HL-60 (cell line): ENCODE data around the gene LIPN.

ENCODE experiments used
- DNase-seq, 2 experiments: peaks; one replicate each; pipeline ENCODE4 v3.0.0-alpha.2; 2010 to 2020; ENCODE audit warnings: low read depth in 1 of 2, low spot score in 1 of 2
- H3K27ac ChIP-seq: fragments of 250-450 bp; sonication (Bioruptor Pico); replicated peaks from 2 replicates; pipeline ENCODE4 v1.5.1; 2020; ENCODE audit warnings: mild to moderate bottlenecking, moderate library complexity
- H3K27me3 ChIP-seq: fragments of 250-450 bp; sonication (Bioruptor Pico); 2 replicates; pipeline ENCODE4 v1.5.1; 2021; ENCODE audit warnings: mild to moderate bottlenecking, moderate library complexity; ENCODE audit not compliant: insufficient read depth, poor library complexity, severe bottlenecking
- H3K4me3 ChIP-seq: replicated peaks from 2 replicates; pipeline ENCODE4 v1.5.1; 2011; ENCODE audit warnings: mild to moderate bottlenecking, control low read depth, low read length; ENCODE audit not compliant: insufficient read depth
- CTCF ChIP-seq: IDR thresholded peaks from one replicate; pipeline ENCODE4 v1.5.1; 2011; ENCODE audit warnings: low read length, control low read depth, inconsistent platforms; ENCODE audit not compliant: insufficient read depth
- GABPA ChIP-seq: IDR thresholded peaks from 2 replicates; pipeline ENCODE4 v1.6.1; 2012; ENCODE audit warnings: low read depth
- POLR2AphosphoS5 ChIP-seq: IDR thresholded peaks from 2 replicates; pipeline ENCODE4 v1.6.1; 2012; ENCODE audit warnings: low read depth
- REST ChIP-seq: IDR thresholded peaks from 2 replicates; pipeline ENCODE4 v1.6.1; 2012; ENCODE audit warnings: low read depth; ENCODE audit not compliant: insufficient replicate concordance
- SPI1 ChIP-seq: IDR thresholded peaks from 2 replicates; pipeline ENCODE4 v1.6.1; 2012; ENCODE audit warnings: low read depth, mild to moderate bottlenecking, borderline replicate concordance

The LIPN gene

GRCh38 chr10:88783724-88784123 is 23.9 kb downstream of the LIPN start:
- H3K27ac ChIP-seq = no peak overlapping the region
- TF ChIP-seq CTCF (no peak), POLR2AphosphoS5 (no peak), REST (no peak), GABPA (no peak), SPI1 (no peak)
- no peak for DNase-seq
- H3K4me3 ChIP-seq = no peak overlapping the region
- peaks cover 2% of the 10 kb centered on the region for H3K27me3 ChIP-seq

DNA sequence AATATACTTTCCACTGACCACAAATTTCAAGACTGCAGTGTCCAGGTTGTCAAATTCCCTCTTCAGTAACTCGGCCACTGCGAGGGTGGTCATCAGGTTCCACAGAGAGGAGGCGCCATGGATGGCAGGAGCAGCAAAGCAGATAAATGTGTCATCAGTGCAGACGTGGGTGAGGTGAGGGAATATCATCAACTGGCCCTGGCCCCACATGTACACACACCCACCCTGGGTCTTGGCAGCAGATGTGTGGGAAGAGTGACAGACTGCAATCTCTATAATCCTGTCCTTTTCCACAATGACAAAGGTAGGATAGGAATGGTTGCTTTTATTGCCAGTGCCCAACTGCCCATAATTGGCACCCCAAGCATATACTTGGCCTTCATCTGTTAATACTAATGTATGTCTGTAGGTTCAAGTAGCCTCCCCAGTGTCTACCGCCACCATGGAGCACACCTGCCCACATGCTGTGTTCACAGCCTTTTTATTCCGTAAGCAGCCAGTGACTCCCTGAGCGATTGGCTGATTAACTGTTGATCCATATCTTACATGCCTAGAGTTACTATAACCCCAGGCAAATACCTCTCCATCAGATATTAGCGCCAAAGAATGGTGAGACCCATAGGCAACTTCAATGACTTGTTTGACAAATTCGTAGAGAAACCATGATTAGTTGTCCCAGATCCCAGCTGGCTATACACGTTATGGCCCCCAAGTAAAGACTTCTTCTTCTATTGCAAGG is 26.4 kb downstream of the LIPN start:
- Histone ChIP-seq H3K27me3 (peaks cover 2% of the 10 kb centered on the region), H3K27ac (no peak overlapping the region), H3K4me3 (no peak overlapping the region)
- no peak for DNase-seq
- TF ChIP-seq POLR2AphosphoS5 (no peak), SPI1 (no peak), REST (no peak), GABPA (no peak), CTCF (no peak)

DNA sequence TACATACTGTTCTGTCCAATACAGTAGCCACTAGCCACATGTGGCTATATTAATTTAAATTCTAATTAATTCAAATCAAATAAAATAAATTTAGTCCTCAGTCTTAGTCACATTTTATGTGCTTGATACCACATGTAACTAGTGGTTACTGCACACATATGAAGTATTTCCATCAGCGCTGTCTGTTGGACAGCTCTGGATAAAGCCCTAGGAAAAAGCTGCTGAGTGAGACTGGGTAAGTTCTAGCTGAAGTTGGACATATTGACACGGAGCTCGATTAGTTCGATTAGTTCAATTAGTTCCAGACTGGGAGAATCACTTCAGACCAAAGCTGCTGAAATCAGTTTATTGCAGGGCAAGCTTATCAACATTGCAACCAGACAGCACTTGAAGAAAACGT is 27.6 kb downstream of the LIPN start:
- no peak overlapping the region for H3K27ac ChIP-seq
- TF ChIP-seq SPI1 = no peak
- no peak for TF ChIP-seq CTCF
- TF ChIP-seq REST = no peak
- TF ChIP-seq GABPA = no peak
- no peak overlapping the region for H3K4me3 ChIP-seq
- H3K27me3 ChIP-seq = no peaks in the 10 kb centered on the region
- no peak for DNase-seq
